Ecto neural progenitor cell (in vitro differentiated cells): ENCODE results near the gene CCL20.

Experiments used
- DNase-seq: peaks from one replicate; pipeline ENCODE4 v3.0.0-alpha.2; 2018; ENCODE audit warnings: low spot score

CCL20 gene

GRCh38 chr2:227802882-227803281, 10.8 kb upstream of the CCL20 start:
- DNase-seq, result no peak

GRCh38 chr2:227804975-227805374, 8.7 kb upstream of the CCL20 start:
- DNase-seq, result no peak

- no peak for DNase-seq
Observed at GRCh38 chr2:227805578-227805977, 8.1 kb upstream of the CCL20 start.

GRCh38 chr2:227808936-227809335, 4.7 kb upstream of the CCL20 start:
- DNase-seq, result no peak

GRCh38 chr2:227812001-227812400, 1.6 kb upstream of the CCL20 start:
- no peak for DNase-seq

GRCh38 chr2:227813229-227813561, 447 bp upstream of the CCL20 start:
- DNase-seq, result no peak

DNA sequence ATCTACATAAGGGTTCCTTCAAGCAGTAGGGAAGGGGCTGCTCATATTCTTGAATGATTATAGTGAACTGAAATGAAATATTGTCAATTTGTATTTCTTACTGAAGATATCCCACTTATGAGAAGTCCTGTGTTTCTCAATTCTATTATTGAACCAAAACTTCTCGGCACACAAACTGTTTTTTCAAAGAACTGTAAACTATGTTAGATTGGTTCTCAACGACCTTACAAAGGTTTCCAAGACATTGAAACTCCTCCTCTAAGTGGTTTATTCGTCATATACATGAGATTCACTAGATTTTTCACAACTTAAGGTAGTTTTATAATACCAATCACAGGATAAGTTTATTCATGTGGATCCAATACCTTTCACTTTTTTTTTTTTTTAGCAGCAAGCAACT, 1.4 kb downstream of the CCL20 start:
- no peak for DNase-seq

DNA sequence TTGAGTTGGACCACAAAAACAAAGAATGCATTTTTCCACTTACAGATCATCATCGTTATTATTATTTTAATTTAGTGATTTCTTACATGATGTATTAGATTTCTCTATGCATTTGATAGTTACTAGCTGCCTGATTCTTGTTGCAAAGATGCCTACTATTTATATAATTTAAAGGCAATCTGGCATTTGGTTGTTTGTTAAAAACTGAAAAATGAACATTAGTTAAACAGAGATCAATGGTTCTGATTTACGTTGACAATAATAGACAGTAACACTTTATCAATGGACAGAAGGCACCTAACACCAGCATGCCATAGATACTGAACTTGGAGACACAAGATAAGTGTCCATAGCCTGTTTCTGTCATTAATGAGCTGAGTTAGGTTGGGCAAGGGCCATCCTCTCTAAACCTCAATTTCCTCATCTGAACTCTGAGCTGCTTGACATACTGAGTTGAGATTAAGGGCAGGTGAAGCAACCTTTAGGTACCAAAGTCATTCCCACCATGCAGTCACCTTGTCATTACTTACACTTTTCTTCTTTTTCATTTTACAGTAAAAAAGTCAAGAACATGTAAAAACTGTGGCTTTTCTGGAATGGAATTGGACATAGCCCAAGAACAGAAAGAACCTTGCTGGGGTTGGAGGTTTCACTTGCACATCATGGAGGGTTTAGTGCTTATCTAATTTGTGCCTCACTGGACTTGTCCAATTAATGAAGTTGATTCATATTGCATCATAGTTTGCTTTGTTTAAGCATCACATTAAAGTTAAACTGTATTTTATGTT, 3.1 kb downstream of the CCL20 start:
- DNase-seq, result no peak

DNA sequence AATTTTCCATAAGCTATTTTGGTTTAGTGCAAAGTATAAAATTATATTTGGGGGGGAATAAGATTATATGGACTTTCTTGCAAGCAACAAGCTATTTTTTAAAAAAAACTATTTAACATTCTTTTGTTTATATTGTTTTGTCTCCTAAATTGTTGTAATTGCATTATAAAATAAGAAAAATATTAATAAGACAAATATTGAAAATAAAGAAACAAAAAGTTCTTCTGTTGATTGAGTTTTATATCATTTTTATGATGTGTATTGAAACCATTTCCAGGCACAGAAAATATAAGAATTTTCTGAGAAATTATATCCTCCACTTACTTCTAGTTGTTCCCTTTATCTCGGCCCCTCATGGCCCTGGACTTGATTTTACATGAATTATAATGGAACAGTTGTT, 3.7 kb downstream of the CCL20 start:
- DNase-seq, result no peak

- no peak for DNase-seq
Observed at GRCh38 chr2:227817850-227818674, 4.4 kb downstream of the CCL20 start.

GRCh38 chr2:227818675-227819397, 5.2 kb downstream of the CCL20 start:
- no peak for DNase-seq

DNA sequence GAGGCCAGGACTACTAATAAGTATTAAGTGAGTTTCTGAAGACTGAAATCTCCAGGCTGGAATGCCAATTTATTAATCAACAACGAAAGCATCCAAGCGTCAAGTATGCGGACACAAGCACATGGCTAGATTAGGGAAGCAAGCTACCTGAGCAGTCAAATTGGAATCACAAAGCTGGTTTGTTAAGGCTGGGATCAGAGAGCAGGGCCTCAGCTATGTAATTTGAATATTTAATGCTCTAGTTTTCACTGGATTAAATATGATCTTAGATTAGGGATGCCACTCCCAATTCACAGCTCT, 5.7 kb downstream of the CCL20 start:
- DNase-seq, result no peak

DNA sequence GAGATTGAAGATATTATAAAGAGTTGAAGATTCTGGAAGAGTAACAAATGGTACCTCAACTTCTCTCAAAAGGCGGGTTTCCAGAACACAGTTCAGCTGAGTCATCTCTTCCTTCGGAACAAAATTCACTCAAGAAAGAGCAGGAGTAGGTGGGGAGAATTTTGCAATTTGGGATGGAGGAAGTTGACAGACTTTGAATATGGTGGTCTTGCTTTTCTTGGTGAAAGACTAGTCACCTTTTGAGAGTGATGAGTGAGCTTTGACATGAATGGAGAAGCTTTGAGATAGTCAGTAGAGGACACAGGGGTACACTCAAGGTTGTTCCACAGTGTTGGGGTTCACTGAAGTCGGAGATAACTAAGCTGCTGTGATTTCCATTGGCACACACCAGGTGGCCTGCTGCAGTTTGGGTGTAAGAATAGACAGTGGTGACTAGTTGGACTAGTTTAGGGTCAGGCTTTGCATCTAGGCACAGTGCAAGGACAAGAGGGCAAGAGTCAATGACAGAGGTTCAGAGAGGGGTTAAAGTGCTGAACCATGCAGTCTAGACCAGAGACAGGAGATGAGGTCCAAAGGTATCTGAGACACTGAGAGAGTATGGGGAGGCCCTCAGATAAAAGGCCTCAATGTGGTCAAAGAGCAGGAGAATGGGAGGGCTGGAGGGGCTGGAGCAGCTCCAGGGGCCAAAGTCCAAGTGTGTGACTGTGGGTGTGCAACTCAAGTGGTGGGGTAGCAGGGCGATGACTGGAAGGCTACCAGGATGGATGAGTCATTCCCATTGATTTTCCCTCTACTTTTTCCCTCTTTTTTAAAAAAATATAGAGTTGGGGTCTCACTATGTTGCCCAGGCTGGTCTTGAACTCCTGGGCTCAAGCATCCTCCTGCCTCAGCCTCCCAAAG, 7.7 kb downstream of the CCL20 start:
- DNase-seq, result no peak

DNA sequence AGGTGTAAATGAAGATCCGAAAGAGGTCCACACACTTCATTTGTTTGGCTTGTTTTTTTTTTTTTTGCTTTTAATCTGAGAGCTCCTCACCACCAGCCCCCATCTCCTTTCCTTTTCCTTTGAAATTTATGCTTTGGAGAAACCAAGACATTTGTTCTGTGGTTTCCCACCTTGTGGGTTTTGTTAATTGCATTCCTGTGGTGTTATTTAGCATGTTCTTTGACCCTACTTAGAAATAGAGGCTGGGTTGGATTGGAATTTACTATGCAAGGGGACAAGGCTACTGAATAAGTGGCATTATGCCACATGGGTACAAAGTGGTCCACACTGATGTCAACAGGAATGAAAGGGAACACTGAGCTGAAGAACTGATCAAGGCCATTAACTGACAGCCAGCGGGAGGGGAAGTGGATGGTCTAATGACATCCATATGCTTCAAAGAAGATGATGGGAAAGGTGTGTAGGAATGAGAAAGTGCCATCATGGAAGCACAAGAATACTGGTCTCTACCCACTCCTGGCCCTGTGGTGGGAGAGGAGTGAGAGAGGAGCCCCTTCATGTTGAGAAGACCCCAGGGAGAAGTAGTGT, 8.9 kb downstream of the CCL20 start:
- DNase-seq, result no peak

GRCh38 chr2:227823922-227824321, 10.3 kb downstream of the CCL20 start:
- no peak for DNase-seq

DNA sequence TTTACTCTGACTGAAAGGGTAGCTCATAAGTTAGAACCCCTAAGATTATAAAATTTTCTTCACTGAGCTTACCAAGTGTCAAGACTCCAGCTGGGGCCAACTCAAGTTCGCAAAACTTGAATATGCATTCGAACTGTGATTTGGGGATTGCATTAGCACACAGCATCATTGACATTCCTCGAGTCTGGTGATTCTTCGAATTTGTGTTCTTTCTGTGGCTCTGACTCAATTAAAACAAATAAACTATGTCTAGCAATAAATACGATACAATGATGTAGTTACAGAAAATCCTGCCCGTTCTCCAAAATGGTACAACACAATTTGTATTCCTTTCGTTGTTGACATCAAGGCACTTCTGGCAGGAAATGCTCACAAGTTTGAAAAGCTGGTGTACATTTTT, 11.1 kb downstream of the CCL20 start:
- DNase-seq, result no peak

DNA sequence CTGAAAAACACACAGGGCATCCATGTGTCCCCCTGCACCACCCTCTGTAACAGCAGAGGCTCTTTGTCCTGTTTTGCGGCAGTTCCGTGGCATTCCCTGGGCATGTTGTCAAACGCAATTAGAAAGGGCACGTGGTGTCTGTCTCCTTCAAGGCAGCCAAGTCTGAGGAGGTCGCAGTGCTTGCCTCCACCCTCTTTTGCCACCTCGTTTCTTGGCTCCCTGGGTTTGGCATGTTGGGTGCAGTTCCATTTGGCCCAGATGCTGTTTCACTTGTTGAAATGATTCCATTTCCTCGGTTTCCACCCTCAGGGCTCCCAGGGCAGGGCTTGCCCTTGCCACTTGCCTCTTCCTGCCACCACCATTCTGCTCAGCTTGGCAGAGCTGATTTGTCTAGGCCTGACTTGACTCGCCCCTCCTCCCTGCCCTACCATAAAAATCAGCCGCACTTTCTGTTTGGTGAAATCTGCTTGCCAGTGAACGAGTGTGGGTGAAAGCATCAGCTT, 12.4 kb downstream of the CCL20 start:
- DNase-seq, result no peak

DNA sequence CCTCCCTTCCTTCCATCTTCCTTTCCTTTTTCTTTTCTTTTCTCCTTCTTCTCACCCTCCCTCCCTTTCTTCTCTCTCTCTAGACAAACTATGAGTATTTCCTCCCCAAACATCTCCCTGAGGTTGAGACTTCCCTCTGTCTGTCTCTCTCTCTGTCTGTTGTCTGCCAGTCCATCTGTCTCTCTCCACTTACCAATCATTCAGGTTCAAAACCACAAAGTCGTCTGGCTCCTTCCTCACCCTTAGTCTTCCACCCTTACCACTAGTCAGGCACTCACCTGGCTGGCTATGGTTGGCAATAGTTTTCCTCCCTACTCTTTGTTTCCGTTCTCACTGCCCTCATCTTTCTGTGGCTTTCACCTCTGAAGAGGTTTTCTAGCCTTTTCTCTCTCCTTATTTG, 12.9 kb downstream of the CCL20 start:
- DNase-seq, result no peak

DNA sequence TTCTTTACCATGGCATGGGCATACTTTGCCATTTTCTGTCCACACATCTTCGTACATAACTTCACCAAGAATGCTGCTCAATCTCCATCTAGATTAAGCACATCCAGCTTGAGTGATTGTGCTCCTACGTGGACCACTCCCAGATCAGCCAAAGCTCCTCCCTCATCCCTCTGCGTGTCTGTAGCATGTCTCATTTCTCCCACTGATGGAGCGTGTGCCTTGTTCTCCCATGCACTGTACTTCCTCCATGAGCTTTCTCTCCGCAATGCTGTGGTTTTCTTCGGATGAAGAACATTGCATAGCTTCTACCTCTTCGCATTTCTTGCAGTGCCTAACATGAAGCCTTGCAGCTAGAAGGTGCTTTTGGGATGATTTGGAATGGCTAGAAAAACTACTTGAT, 13.5 kb downstream of the CCL20 start:
- no peak for DNase-seq

DNA sequence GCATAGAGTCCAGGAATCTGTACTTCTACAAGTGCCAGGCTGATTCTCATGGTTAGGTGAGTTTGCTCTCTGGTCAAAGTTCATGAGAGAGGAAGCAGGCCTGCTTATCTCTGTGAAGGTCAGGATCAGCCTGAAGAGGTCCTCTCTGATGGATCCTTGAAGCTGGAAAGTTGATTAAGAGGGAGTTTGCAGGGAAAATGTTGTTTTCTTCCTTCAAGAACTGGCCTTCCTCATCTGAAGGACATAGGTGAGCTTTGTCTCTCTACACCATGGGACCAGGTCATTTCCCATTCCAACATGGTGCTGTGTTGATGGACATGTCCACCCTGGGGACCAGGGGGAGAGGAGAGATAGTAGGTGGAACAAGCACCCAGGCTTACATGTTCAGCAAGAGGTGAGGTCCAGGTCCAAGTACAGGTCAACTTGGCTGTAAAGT, 14.9 kb downstream of the CCL20 start:
- no peak for DNase-seq

DNA sequence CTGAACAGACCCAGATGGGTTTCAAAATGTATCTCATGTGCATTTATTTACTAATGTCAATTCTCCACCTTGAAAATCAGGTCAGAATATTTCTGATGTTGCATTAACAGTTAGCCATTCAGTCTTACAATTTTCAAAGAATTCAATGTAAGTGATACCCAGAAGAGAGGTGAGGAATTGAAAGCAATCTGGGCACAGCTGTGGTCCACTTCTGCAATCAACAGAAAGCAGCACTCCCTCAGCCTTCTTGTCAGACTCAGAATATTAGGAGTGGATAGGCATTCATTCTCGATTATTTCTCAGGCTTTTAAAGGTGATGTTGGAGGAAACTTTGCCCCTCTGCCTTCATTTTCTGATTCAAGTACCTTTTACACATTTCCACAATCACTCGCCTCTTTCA, 15.7 kb downstream of the CCL20 start:
- no peak for DNase-seq

- no peak for DNase-seq
Observed at GRCh38 chr2:227834423-227834822, 20.8 kb downstream of the CCL20 start.
